Breast epithelium (tissue), 3 donors: ENCODE data around the gene NUDT12.

ENCODE experiments used
- CTCF ChIP-seq, 3 donors: fragments of 450-650 bp; IDR thresholded peaks; one replicate each; pipeline ENCODE4 v1.5.1; 2016 to 2017; ENCODE audit warnings: antibody characterized with exemption in 3 of 3, mild to moderate bottlenecking in 3 of 3, moderate library complexity in 3 of 3
- POLR2A ChIP-seq: fragments of 450-650 bp; IDR thresholded peaks from one replicate; pipeline ENCODE4 v1.6.1; 2016; ENCODE audit warnings: antibody characterized with exemption, mild to moderate bottlenecking, moderate library complexity
- POLR2AphosphoS5 ChIP-seq, 3 donors: sonication (generic); formaldehyde crosslinking; IDR thresholded peaks; one replicate each; pipeline ENCODE4 v1.6.1; 2017; ENCODE audit warnings: antibody characterized with exemption in 3 of 3

- TF ChIP-seq POLR2A (no peak), CTCF (IDR thresholded peaks at IDR 0.05) (no peak), POLR2AphosphoS5 (IDR thresholded peaks at IDR 0.05) (no peak)
Observed at GRCh38 chr5:103560826-103561225, 1.8 kb downstream of the NUDT12 start.
